ENCODE measurements around the gene VIPAS39.

The VIPAS39 gene

DNA sequence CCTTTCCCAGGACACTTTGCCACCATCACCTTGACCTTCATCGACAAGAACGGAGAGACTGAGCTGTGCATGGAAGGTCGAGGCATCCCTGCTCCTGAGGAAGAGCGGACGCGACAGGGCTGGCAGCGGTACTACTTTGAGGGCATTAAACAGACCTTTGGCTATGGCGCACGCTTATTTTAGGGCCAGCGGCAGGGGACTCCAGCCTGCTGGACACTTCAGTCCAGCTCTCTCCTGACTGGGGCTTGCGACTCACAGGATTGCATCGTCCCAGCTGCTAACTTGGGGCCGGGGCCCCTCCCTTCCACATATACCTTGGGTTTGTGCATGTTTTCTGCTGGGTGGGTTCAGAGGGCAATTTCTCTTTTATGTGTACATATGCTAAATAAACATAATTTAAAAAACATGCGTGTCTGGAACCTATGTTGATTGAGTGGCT is 11.7 kb upstream of the VIPAS39 start:
- TF ChIP-seq, protein P1, sequence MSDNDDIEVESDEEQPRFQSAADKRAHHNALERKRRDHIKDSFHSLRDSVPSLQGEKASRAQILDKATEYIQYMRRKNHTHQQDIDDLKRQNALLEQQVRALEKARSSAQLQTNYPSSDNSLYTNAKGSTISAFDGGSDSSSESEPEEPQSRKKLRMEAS (IDR thresholded peaks at IDR 0.05; ENCODE audit: low read depth, low read length) = no peak
- no peak for TF ChIP-seq POLR2A (IDR thresholded peaks at IDR 0.05; ENCODE audit: extremely low read depth, insufficient read length)
- no peak for TF ChIP-seq MYC (IDR thresholded peaks at IDR 0.05; ENCODE audit: low read depth, low read length)
- TF ChIP-seq, protein P2, sequence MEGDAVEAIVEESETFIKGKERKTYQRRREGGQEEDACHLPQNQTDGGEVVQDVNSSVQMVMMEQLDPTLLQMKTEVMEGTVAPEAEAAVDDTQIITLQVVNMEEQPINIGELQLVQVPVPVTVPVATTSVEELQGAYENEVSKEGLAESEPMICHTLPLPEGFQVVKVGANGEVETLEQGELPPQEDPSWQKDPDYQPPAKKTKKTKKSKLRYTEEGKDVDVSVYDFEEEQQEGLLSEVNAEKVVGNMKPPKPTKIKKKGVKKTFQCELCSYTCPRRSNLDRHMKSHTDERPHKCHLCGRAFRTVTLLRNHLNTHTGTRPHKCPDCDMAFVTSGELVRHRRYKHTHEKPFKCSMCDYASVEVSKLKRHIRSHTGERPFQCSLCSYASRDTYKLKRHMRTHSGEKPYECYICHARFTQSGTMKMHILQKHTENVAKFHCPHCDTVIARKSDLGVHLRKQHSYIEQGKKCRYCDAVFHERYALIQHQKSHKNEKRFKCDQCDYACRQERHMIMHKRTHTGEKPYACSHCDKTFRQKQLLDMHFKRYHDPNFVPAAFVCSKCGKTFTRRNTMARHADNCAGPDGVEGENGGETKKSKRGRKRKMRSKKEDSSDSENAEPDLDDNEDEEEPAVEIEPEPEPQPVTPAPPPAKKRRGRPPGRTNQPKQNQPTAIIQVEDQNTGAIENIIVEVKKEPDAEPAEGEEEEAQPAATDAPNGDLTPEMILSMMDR (IDR thresholded peaks at IDR 0.05; ENCODE audit: low read depth, low read length) = no peak
- H3K4me3 ChIP-seq (ENCODE audit: low read depth, low read length) = no peak overlapping the region
- DNase-seq (ENCODE audit: low read depth) = no peak

DNA sequence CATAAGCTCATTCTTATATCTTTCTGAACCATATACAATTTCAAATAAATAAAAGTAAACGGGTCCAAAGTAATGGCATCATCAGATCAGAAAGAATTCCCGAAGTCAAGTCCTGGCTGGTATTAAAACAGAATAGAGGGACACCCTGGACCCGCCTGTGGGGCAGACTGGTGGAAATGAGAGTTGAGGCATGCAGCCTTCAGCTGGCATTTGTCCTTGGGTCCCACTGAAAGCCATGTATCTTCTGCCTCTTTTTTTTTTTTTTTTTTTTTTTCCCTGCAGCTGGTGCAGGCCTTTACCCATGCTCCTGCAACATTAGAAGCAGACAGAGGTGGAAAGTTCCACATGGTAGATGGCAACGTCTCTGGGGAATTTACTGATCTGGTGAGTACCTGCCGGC is 10.4 kb upstream of the VIPAS39 start:
- DNase-seq (ENCODE audit: low read depth) = no peak
- TF ChIP-seq, protein P2 (IDR thresholded peaks at IDR 0.05; ENCODE audit: low read depth, low read length) = no peak
- TF ChIP-seq MYC (IDR thresholded peaks at IDR 0.05; ENCODE audit: low read depth, low read length) = no peak
- TF ChIP-seq, protein P1 (IDR thresholded peaks at IDR 0.05; ENCODE audit: low read depth, low read length) = no peak
- no peak for TF ChIP-seq POLR2A (IDR thresholded peaks at IDR 0.05; ENCODE audit: extremely low read depth, insufficient read length)

DNA sequence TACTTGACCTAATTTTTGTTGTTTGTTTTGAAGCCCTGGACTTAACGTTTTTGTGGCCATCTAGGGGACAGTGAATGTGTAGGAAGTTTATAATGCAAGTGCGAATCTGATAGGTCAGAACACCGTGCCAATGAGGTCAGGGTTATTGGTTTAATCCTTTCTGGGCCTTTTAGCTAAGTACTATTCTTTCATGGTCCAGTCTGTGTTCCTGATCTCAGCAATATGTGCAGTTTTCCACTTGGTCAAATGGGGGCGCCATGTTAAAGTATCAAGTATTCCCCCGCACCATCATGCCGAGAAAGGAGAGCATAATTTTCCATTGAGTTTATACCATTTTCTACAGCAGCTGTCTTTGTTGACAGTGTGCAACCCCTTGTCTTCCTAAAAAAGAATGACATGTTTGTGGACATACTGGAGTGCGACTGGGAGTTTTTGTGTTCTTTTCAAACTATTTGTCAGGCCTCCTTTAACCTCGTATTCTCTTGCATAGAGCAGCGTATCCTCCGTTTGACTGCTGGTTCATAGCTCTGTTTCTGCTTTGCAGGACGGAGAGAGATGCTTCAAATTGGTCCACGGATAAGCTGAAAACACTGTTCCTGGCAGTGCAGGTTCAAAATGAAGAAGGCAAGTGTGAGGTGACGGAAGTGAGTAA is 1.8 kb upstream of the VIPAS39 start:
- peak overlapping the region; percentile 81 for H3K4me3 ChIP-seq (ENCODE audit: low read depth, low read length)
- TF ChIP-seq, protein P2 (IDR thresholded peaks at IDR 0.05; ENCODE audit: low read depth, low read length) = peak; percentile 62
- TF ChIP-seq MYC (IDR thresholded peaks at IDR 0.05; ENCODE audit: low read depth, low read length) = no peak
- TF ChIP-seq, protein P1 (IDR thresholded peaks at IDR 0.05; ENCODE audit: low read depth, low read length) = 0 out of 2 replicates have a peak, but pooled peaks have one; percentile 8
- DNase-seq (ENCODE audit: low read depth) = peak; percentile 81

More for the DNA sequence above, 10.4 kb upstream of the VIPAS39 start:
- no peak overlapping the region for H3K4me3 ChIP-seq (ENCODE audit: low read depth, low read length)

DNA sequence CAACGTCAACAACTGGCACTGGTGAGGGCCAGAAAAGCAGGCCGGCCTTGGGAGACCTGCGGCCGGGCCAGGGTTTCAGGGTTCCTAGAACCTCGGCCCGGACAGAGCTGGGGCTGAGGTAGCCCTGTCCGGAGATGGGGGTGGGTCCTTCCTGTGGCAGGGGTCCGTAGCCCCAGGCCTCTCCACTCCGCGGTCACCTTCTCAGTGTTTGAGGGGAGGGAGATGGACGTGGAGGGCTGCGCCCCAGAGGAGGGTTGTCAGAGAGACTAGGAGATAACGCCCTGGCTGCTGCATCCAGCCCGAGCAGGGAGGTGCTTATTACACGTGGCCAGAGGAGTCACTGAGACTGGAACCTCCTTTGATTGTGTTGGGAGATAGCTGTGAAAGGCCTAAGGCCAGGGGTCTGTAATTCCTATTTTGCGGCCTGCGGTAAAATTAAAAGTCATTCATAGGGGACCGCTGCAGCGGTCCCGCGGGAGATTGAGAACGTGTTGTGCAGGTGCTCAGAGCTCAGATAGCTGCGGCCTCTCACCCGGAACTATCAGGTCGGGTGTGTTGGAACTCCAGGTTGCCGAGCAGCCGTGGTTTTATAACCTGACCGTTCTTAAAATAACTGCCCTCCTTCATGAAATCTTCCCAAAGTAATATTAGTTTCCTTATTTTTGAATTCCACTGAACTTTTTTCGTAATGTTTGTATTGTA is 999 bp upstream of the VIPAS39 start:
- peak; percentile 65 for DNase-seq (ENCODE audit: low read depth)
- H3K4me3 ChIP-seq (ENCODE audit: low read depth, low read length) = peak overlapping the region; percentile 81
- TF ChIP-seq, protein P2 (IDR thresholded peaks at IDR 0.05; ENCODE audit: low read depth, low read length) = no peak
- TF ChIP-seq, protein P1 (IDR thresholded peaks at IDR 0.05; ENCODE audit: low read depth, low read length) = peak; percentile 38; the same call in 1 of the 2 replicates

DNA sequence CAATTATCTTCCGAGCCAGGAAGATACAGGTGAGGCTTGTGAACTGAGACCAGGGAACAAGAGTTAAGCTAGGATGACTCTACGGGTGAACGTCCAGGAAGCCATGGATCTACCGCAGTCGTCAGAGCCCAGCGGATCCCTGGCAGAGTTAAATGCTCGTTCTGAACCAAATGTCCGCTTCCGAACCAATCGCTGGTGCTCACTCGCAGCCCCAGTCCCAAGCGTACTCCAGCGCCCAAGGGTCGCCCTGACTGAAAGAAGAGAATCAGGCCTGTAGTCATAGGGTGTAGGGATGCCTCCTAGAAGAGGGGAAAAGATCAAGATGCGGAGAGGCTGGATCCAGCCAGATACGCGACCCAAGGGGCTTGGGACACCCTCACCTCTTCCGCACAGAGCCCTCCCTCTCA is 283 bp downstream of the VIPAS39 start:
- TF ChIP-seq, protein P1 (IDR thresholded peaks at IDR 0.05; ENCODE audit: low read depth, low read length) = no peak
- TF ChIP-seq, protein P2 (IDR thresholded peaks at IDR 0.05; ENCODE audit: low read depth, low read length) = no peak
- TF ChIP-seq MYC (IDR thresholded peaks at IDR 0.05; ENCODE audit: low read depth, low read length) = no peak
- TF ChIP-seq POLR2A (IDR thresholded peaks at IDR 0.05; ENCODE audit: extremely low read depth, insufficient read length) = no peak
- DNase-seq (ENCODE audit: low read depth) = no peak
- peak overlapping the region; percentile 81 for H3K4me3 ChIP-seq (ENCODE audit: low read depth, low read length)
